Non-pigmented ciliary epithelial cell (primary cell): Measurements from ENCODE around the gene LDLRAP1.
"Not testable (repeated sequence)": the region's sequence is repeated elsewhere in the genome, so short reads cannot be mapped to it uniquely, and the experiment has no call there.

Experiments used
- DNase-seq: peaks from one replicate; pipeline ENCODE4 v3.0.0-alpha.2; 2010; ENCODE audit warnings: low read depth

LDLRAP1 gene, protein sequence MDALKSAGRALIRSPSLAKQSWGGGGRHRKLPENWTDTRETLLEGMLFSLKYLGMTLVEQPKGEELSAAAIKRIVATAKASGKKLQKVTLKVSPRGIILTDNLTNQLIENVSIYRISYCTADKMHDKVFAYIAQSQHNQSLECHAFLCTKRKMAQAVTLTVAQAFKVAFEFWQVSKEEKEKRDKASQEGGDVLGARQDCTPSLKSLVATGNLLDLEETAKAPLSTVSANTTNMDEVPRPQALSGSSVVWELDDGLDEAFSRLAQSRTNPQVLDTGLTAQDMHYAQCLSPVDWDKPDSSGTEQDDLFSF

DNA sequence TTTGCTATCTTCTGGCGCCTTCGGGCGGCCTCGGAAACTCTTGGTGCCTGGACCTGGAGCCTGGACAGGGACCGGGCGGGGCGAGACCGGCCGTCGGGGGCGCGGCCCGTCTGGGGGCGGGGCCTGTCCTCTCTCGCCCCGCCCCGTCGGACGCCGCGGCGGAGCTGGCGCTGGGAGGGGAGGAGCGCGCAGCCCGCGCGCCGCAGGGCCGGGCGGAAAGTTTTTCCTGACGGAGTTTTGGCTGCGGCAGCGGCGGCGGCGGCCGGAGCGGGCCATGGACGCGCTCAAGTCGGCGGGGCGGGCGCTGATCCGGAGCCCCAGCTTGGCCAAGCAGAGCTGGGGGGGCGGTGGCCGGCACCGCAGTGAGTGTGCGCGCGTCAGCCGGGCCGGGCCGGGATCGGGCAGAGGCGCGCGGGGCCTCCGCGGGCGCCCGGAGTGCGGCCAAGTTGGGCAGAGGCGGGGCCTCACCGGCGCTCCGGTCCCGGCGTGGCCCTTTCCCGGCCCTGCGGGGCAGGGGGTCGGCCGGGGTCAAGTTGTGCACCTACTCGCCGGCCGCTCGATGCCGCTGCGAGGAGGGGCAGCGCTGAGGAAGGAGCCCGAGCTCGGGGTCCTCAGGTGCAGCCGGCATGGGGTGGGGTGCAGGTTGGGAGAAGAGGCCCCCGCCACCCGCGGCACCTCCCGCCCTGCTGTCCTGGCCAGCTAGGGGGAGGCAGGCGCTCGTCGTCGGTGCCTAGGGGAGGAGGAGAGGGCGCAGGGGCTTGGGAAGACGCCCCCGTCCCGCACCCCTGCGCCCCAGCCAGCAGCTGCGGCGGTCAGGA, at the start of gene LDLRAP1:
Gene LDLRAP1, plus strand, starts transcription at position 182 of the 818 bp plus-strand sequence. Its CDS starts 93 bp downstream, at position 275.
- DNase-seq: no peak

DNA sequence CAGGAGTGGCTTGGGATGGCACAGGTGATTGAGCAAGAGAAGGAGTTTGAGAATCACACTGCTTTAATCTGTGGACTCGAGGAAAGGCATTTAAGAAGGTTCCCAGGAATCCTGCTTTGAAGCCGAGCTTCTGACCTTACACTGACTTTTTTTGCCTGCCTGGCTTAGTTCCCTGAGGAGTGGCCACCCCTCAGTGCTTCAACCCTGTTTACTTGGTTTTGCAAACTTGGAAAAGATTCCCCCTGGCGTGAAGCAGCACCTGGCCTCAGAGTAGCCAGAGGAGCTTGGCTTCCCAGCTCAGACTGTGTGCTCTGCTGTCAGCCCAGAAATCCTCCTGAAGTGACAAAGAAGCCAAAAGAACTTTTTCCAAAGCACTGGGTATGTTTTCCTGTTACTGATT, 48.5 kb upstream of the LDLRAP1 start:
- no peak for DNase-seq

DNA sequence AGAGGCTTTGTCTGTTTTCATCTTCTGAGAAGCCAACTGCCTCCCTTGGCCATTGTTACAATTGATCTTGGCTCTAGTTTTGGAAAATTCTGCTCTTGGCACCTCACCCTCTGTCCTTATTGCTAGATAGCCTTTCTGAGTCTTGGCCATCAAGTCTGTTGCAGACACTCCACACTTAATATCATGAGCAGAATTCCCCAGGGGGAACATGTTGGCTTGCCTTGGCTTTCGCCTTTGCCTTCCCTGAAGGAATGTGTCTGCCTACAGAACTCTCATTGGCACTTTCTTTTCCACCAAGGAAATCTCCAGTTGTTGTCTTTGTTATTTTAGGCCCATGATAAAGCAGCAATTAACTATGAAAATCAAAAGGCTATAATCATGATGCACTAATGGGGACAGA, 42.7 kb upstream of the LDLRAP1 start:
- no peak for DNase-seq

DNA sequence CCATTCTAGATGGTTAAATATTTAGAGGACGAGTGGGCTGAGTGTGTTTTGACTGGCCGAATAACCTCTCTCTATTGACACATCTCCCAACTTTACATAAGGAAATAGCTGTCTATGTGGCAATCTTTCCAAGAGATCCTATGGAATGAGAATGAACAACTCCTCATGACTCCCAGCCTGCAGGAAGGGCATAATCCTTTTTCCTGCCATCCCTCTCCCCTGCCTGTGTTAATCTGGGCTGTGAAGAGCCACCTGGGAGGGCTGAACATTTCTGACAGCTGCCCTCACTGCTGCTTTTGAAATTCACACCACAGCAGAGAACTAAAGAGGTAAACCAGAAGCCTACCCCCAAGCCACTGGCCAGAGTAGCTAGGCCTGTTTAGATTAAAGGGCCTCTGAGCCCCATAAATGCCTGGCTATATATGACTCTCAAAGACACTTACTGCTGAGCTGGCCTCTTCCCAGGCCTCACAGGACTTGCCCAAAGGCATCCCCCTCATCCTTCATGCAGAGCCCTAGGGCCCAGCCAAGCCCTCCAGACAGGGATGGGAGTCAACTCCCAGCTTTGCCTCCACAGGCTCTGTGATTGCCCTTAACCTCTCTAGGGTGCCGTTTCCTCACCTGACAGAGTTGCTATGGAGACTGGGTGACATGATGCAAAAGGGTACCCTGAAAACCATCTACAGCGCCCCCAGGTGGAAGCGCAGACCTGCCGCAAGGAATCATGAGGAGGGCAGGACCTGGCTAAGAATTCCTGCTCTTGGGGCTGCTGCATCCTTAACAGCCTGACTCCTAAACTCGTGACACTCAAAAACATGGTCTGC, 42.0 kb upstream of the LDLRAP1 start:
- DNase-seq: no peak

DNA sequence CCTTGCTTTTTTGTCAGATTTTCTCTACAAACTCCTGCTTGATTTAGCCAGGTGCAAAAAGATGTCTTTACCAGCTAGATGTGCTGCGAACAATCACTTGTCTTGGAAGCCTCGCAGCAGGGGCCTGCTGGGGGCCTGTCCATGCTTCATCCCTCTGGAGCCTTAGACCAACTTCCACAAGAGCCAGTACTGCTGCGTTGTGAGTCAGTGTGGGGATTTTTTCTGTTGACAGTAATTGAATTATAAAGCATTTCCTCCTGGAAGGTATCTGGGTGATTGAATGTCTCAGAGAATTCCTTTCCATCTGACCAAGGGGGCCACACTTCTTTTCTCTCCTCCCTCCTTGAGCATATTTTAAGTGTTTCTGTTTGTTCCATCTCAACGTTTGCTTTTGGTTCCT, 40.4 kb upstream of the LDLRAP1 start:
- DNase-seq: peak; percentile 27

DNA sequence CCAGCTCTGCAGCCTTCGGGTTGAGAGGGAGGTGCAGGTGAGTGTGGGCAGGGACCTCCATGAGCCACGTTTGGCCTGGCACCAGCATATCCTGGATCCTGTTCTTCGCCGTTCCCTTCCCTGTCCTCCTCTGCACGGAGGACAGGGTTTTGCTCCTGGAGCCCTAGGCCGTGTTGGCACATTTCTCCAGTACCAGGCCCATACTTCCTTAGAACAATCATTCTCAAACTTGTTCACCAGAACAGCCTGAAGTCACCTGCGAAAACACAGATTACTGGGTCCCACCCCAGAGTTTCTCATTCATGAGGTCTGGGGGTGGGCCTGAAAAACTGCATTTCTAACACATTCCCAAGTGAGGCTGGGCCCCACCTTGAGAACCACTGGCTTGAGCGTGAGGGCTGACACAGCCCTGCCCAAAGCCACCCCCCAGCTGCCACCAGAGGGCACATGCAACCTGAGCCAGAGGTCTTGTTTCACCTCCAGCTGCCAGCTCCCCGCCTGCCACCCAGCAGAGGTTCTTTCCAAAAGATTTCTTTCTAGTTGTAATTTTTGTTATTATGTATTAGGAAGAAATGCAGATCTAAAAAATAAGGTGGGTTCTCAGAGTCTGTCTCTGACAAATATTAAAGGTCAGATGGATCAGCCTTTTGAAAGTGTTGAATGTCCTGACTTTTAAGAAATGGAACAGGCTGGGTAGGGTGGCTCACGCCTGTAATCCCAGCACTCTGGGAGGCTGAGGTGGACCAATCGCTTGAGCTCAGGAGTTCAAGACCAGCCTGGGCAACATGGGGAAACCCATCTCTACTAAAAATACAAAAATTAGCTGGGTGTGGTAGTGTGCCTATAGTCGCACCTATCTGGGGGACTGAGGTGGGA, 39.6 kb upstream of the LDLRAP1 start:
- DNase-seq: no peak

DNA sequence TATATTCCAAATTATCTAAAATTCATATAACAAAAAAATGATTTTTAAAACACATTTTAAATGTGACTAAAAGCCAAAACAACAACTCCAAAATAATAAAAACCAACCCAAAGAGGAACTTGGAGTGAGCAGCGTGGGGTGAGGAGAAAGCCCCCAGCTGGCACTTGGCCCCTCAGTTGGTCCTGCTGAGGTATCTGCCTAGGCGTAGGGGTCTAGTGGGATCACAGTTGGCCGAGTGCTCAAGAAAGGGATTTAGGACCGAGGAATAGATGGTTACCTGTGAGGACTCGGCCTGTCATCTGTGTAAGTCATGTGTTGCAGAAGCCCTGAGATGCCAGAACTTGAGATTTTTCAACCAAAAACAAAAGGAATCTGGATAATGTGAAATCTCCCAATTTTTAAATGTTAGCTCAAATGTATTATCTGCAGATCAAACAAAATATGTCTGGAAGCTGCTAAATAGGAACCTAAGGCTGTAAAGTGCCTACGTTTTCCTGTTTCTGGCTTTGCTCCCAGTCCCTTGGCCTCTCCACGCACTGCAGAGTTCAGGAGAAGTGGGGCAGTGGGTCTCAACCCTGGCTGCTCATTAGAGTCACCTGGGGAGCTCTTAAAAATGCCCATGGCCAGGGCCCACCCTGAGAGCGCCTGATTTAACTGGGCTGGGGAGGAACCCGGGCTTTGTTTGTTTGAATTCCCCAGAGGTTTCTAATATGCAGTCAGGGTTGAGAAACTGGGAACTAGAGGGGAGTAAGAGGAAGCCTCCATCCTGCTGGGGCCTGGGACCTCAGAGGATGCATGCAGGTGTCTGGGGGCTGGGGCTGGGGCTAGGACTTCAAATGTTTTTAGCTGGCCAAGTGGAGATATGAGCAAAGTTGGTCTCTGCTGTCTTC, 38.5 kb upstream of the LDLRAP1 start:
- DNase-seq: no peak

DNA sequence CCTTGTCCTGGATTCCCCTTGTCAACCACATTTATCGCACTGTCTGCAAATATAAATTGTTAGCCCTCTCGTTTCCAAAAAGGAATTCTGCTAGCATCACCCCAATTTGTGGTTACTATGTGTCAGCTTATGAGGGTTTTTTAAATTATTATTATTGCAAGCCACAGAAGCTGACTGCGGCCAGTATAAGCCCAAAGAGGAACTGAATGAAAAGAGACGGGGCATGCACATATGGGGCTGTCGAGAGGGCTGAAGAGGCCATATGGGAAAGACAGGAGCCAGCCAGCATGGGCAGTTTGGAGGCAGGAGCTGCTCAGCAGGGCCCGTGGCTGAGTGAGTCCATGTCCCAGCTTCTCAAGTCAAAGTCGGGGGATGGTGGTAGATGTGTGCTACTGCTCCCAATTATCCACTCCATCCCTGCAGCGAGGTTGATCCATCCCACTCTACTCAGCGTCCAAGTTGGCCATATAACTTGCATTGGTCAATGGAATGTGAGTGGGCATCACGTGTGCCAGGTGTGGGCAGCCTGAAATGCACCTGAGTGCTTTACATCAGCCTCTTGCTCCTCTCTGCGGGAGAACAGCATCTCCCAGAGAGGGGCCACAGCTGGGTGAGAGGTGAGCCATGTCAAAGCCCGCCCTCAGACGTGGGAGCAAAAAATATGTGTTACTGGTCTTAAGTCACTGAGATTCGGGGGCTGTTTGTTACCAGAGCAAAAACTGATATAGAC, 37.6 kb upstream of the LDLRAP1 start:
- DNase-seq: no peak

DNA sequence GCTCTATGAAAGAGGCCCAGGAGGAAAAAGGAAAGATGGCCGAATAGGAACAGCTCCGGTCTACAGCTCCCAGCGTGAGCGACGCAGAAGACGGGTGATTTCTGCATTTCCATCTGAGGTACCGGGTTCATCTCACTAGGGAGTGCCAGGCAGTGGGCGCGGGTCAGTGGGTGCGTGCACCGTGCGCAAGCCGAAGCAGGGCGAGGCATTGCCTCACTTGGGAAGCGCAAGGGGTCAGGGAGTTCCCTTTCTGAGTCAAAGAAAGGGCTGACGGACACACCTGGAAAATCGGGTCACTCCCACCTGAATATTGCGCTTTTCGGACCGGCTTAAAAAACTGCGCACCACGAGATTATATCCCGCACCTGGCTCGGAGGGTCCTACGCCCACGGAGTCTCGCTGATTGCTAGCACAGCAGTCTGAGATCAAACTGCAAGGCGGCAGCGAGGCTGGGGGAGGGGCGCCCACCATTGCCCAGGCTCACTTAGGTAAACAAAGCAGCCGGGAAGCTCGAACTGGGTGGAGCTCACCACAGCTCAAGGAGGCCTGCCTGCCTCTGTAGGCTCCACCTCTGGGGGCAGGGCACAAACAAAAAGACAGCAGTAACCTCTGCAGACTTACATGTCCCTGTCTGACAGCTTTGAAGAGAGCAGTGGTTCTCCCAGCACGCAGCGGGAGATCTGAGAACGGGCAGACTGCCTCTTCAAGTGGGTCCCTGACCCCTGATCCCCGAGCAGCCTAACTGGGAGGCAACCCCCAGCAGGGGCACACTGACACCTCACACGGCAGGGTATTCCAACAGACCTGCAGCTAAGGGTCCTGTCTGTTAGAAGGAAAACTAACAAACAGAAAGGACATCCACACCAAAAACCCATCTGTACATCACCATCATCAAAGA, 36.6 kb upstream of the LDLRAP1 start:
- DNase-seq: not testable (repeated sequence)

DNA sequence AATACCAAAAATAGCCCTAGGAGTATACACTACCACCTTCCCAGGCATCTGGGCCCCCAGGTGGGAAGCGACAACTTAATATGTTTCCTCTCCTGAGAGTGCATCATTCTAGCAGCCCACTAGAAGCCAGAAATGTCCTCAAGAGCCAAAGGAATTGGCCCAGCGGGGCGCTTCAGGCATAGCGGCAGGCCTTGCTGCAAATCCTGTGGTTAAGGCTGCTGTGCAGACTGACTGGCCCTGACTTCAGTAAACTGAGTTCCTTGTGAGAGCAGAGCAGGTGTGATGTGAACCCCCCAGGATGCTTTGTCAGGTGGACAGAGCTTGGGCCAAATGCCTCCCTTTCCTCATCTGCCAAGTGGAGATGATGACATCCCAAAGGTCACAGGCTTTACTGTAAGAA, 29.7 kb upstream of the LDLRAP1 start:
- no peak for DNase-seq

DNA sequence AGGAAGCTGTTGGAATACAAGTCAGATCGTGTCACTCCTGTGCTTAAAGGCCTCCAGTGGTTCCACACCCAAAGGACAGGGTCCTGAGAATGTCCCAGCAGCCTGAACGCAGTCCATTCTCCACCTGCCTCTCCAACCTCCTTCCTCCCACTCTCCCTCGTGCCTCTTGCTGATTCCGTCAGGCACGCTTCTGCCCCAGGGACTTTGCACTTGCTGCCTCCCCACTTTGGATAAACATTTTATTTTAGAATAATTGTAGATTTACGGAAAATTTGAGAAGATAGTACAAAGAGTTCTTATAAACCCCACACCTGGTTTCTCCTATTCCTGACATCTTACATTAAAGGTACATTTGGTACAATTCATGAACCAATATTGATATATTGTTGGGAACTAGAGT, 28.4 kb upstream of the LDLRAP1 start:
- DNase-seq: no peak

DNA sequence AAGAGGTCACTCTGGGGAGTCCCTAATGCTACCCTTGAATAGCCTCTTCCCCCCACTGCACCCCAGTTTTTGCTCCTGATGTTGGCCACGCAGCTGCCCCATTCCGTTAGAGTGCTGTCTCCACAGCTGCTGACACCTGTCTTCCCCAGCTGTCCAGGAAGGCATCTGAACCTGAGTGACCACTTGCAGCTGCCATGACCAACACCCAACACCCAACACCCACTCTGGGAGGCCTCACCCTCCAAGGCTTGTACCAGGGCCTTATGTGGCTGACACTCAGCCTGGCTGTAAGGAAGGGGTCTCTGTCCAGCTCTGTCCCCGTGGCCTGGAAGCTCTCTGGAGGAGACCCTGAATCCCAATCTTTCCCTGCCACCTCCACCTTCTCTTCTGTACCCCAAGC, 26.7 kb upstream of the LDLRAP1 start:
- DNase-seq: no peak

DNA sequence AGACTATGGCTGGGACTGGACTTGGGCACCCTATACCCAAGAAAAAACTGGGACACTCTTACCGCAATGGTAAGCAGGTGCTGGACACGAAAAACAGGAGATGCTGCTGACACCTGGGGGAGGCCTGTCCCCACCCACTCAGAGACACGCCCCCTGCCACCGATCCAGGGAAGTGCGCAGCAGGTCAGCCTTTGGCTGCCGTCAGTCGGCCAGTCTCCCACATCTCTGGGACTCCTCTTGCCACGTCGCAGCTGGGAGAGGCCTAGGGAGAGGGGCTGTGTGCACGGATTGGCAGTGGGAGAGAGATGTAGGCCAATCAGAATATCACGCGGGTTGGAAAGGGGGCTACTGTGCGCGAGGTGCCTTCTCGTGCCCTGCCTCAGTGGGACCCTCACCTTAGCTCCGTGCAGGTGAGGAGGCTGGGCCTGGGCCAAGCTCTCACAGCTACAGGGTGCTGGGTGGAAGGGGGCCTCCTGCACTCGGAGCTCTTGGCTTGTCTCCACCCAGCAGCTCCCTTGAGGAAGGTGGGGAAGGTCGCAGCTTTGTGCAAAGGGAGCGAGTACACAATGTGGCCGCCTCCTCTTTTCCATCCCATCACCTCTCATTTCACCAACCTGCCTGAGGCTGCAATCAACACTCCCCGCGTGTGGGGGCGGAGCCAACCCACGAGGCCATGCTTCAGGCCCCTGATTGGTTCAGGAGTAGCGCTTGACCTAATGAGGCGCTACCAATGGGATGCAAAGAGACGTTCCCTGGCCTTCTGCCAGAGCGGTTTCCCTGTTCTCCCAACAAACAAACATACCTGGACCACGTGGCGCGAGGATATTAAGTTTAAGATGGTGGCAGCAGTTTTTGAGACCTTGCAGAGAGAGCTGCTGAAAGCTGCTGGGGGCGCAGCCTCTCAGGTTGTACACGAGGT, 25.7 kb upstream of the LDLRAP1 start:
- no peak for DNase-seq

DNA sequence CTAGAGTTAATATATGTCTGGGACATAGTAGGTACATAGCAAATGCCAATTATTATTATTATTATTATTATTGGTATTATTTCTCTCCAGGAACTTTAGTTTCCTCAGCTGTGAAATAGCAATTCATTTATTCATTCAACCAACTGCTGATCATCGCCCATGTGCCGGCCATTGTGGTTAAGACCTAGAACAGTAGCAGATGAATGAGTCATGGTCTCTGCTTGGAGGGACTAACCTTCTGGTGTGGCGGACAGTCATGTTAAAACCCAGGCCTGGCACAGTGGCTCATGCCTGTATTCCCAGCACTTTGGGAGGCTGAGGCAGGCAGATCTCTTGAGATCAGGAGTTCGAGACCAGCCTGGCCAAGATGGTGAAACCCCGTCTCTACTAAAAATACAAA, 23.8 kb upstream of the LDLRAP1 start:
- DNase-seq: peak; percentile 81

DNA sequence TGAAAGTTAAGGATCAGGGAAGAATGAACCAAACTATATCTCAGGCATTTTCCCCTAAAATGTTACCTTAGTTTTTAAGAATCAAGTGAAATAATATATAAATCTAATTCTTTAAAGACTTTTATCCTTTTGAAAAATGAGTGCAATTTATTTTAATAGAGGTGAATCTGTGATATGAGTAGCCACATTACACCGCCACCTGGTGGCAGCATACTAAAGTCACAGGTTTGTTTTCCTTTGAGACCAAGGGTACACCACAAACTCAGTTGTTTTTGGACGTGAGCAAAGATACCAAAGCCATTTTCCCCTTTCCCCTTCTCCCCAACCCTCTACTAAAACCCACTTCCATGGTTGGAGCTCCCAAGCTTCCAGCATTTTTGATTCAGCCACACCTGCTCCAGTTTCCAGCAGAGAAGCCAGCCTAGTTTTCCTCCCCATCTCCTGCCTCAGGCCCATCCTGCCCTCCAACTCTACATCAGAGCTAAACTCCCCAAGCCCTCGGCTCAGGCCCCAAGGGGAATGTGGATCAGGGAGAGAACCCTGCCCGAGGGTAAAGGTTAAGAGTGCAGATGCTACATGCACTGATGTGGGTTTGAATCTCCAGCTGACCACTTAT, 22.9 kb upstream of the LDLRAP1 start:
- no peak for DNase-seq

DNA sequence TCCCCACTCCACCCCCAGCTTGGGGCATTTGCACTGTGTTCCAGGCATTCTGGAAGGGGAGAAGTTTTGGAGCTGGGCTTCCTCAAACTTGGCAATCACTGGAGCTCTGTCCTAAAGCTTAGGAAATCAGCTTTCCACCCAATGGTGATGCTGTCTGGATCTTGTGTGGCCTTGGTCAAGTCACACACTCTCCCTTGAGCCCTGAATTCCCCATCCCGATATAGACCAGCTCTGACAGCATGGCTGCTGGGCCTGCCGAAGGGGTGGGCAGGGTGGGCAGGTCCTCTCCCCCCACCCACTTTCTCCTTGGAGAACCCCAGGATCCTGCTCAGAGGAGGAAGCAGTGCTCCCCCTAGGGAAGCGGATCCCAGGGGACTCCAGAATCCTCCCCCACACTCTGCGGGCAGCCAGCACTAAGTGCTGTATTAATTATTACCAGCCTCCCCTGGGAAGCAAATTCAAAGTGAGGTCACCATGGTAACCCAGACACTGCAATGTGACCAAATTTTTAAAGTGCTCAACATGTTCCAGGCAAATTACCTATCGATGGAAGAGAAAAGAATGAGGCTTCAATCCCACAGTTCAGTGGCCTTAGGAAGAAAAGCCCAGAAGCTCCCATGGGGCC, 21.3 kb upstream of the LDLRAP1 start:
- DNase-seq: no peak

DNA sequence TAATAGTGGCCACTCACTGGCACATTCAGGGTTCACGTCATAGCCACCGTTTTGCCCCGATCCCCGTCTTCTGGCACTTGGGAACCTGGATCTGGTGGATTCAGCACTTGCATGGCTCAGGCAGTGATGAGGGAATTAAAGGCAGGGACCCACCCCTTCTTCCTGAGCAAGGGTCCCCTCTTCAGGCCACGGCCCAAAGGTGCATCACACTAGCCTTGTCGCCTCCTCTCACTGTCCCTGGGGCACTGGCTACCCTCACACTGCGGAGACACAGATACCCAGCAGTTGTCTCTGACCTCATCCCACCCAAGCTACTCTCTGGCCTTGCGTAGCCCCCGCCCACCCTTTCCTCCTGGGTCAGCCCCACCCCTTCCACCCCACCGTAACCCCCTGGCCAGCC, 19.9 kb upstream of the LDLRAP1 start:
- no peak for DNase-seq
